Central memory CD4-positive, alpha-beta T cell (primary cell): ENCODE results near the gene RPS15A.

Experiments
- DNase-seq: peaks from one replicate; pipeline ENCODE4 v3.0.0; 2022
- total RNA-seq, 3 experiments: gene quantifications; one replicate each; lab custom pipeline; 2026; lab: John Stamatoyannopoulos, UW

The RPS15A gene
- total RNA-seq, result 132 to 209 (median 203) reads per million in 3 experiments

GRCh38 chr16:18789850-18790706, at the start of gene RPS15A:
Gene RPS15A (minus strand): TSS chr16:18790334. CDS start chr16:18789113, 1,221 bp downstream.
- peak; percentile 93 for DNase-seq

- DNase-seq, result no peak
Observed at GRCh38 chr16:18839555-18839954, 49.4 kb upstream of the RPS15A start.

- DNase-seq, result no peak
Observed at GRCh38 chr16:18836702-18837101, 46.6 kb upstream of the RPS15A start.

- no peak for DNase-seq
Observed at GRCh38 chr16:18834864-18835263, 44.7 kb upstream of the RPS15A start.

GRCh38 chr16:18833707-18834505, 43.8 kb upstream of the RPS15A start:
- DNase-seq, result no peak

GRCh38 chr16:18832613-18833012, 42.5 kb upstream of the RPS15A start:
- DNase-seq, result no peak

- DNase-seq, result no peak
Observed at GRCh38 chr16:18832006-18832405, 41.9 kb upstream of the RPS15A start.

GRCh38 chr16:18829251-18829650, 39.1 kb upstream of the RPS15A start:
- no peak for DNase-seq

GRCh38 chr16:18827890-18828289, 37.8 kb upstream of the RPS15A start:
- DNase-seq, result no peak

GRCh38 chr16:18816286-18816685, 26.2 kb upstream of the RPS15A start:
- no peak for DNase-seq

- no peak for DNase-seq
Observed at GRCh38 chr16:18811925-18812324, 21.8 kb upstream of the RPS15A start.

- no peak for DNase-seq
Observed at GRCh38 chr16:18809165-18809564, 19.0 kb upstream of the RPS15A start.

GRCh38 chr16:18805257-18805773, 15.2 kb upstream of the RPS15A start:
- DNase-seq, result no peak

- no peak for DNase-seq
Observed at GRCh38 chr16:18804540-18804939, 14.4 kb upstream of the RPS15A start.

- no peak for DNase-seq
Observed at GRCh38 chr16:18803569-18804462, 13.7 kb upstream of the RPS15A start.

GRCh38 chr16:18802767-18803343, 12.7 kb upstream of the RPS15A start:
- DNase-seq, result no peak

- peak; percentile 99 for DNase-seq
Observed at GRCh38 chr16:18801145-18801972, 11.2 kb upstream of the RPS15A start, which contains the start of gene ARL6IP1. Gene ARL6IP1 (minus strand): TSS chr16:18801549. CDS start chr16:18801466, 83 bp downstream.

- DNase-seq, result no peak
Observed at GRCh38 chr16:18800775-18801144, 10.6 kb upstream of the RPS15A start.

- no peak for DNase-seq
Observed at GRCh38 chr16:18800293-18800692, 10.2 kb upstream of the RPS15A start.

- no peak for DNase-seq
Observed at GRCh38 chr16:18799500-18799899, 9.4 kb upstream of the RPS15A start.

- DNase-seq, result no peak
Observed at GRCh38 chr16:18797746-18798145, 7.6 kb upstream of the RPS15A start.
